GM19239 (cell line): ENCODE measurements around the gene RBM5.

Experiments used
- DNase-seq: peaks from one replicate; pipeline ENCODE4 v3.0.0; 2011; ENCODE audit warnings: low spot score; ENCODE audit not compliant: insufficient read length
- FAIRE-seq: peaks from 2 replicates; lab custom pipeline; 2011; peaks lifted over from hg19 to GRCh38; lab: Jason Lieb, UNC

The RBM5 gene

DNA sequence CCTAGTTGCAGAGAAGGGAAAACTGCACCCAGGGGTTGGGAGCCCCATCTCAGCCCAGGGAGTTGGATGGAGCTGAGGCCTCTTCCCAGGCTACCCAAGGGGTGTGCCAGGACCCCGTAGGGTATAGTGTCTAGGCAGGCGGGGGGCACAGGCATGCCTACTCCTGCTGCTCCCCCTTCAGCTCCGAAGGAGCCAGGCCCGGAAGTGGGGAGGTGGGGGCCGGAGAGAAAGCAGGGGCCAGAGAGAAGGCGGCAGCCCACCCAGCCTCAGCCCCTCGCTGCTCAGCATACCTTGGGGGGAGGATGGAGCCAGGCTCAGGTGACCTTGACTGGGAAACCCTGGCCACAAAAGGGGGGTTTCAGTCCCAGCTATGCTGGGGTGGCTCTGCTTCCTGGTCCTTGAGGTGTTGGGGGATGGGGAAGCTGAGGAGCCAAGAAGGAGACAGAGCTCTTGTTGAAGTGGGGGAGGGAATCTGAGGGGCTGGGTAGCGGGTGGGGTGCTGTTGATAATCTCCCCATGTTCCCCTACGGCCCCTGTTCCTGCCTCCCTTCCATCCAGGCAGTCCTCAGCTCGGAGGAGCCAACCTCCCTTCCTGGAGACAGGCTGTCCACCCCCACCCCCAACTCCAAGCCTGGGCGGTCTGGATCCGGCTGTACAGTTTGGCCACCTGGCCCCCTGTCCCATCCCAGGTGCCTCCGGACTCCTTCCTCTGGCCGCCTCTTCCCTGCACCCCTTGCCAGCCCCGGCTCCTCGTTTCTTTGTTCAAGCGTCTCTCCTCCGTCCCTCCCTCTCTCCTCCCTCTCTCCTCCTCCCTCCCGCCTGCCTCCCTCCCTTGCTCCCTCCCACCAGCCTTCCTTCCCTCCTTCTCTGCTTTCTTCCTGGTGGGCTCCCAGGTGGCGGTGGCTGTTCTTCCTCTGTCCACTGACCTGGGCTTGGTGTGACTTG lies 68.1 kb downstream of the RBM5 start:
- FAIRE-seq (no peak), DNase-seq (no peak)

DNA sequence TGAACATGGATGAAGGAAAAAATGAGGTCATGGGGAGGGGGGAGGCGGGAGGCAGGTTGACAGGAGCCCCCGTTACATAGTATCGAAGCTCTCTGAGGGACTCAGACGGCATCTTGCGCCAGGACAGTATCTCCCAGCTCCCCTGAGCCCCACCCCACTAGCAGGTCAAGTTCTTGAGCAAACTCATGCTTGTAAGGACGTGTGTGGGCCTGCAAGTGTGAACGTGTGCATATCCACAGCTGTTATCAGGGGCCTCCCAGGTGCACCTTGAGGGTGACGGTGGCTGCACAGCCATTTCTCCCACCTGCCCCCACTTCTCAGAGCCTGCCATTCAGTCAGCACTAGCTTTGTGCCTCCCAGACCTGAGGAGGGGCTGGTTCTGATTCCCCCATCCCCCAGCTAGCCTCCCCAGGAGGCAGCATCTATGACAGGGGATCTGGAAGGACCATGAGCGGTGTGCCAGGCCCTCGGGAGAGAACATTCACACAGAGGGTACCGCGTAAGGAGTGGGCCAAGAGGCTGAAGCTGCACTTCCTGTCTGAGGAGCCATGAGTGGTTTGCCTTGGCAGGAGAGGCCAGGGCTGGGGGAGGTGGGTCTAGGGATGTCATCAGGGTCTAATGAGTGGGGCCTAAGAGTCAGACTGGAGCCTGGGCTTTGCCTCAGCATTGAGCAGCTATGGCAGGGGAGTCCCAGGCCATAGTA lies 69.3 kb downstream of the RBM5 start:
- DNase-seq (no peak), FAIRE-seq (no peak)

- DNase-seq, result no peak
- FAIRE-seq, result no peak
These were observed 69.9 kb downstream of the RBM5 start for GRCh38 chr3:50158530-50159146.

- FAIRE-seq (no peak), DNase-seq (no peak)
These were observed 71.9 kb downstream of the RBM5 start for GRCh38 chr3:50160561-50160983.

DNA sequence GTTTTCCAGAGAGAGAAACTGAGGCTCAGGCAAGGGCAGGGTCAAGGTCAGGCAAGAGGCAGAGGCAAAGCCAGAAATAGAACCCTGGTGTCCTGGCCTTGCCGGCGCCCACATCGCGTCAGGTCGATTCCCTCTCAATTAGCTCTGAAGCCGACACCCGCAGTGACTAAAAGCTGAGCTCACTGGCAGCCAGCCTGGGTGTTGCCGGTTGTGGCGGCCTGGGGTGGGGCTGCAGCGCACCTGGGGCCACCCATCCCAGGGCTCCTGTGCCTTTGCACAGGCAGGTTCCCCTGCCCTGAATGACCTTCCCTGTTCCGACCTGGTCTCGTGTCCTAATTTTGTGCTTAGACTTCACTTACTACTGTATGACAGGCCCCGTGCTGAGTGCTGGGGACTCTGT lies 72.6 kb downstream of the RBM5 start:
- no peak for FAIRE-seq
- no peak for DNase-seq

GRCh38 chr3:50162034-50162883 lies 73.5 kb downstream of the RBM5 start:
- FAIRE-seq, result no peak

DNA sequence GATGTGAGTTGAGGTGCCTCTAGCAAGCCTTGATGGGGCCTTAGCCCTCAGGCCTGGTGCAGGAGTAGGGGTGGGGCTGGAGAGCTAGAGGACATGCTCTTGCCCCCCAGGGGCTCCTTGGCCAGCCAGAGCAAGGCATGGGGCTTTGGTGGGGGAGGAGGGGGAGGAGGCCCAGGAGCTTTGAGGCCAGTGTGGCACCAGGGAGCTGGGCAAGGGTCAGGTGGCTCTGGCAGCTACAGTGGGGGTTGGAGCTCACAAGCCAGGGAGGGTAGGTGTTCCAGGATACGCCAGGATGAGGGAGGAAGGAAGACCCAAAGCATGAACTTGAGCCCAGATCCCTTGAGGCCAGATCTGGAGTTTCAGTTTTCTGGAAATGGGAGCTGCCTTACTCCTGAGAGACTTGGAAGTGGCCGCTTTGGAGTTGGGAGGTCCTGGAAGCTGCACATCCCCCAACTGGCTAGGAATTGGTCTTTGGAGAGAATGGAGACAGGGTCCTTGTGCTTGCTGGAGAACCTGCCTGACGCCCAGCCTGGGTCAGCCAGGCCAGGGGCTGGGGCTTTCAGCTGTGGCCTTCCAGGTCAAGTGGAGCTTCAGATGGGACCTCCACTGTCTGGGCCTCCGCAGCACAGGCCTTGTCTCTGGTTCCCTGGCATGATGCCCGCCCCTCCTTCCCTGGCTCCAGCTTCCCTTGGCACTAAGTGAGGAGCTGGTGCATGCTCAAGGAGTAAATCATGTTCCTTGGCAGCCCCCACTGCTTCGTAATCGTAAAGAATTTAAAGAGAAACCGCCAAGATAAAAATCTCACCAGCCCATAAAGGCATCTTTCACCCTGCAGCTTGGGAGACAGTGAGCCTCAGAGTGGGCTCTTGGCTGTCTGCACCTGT lies 75.1 kb downstream of the RBM5 start:
- FAIRE-seq, result no peak

More at GRCh38 chr3:50162034-50162883, 73.5 kb downstream of the RBM5 start:
- no peak for DNase-seq

DNA sequence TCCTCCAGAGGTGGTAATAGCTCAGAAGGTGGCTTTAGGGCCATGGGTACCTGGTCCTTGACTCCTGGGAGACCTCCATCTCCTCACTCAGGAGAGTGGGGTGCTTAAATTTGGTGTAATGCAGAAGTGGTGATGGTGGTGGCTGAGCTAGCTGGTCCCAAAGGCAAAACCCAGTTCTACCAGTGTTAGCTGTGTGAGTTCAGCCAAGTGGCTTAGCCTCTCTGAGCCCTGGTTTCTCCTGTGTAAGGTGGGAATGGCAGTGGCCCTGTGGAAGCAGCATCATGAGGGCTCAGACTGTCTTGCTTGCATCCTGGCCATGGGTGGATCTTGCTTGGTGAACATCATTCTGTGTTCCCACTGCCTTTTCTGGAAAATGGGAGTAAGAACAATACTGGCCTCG lies 75.8 kb downstream of the RBM5 start:
- no peak for FAIRE-seq
- no peak for DNase-seq

More for the DNA sequence above, 75.1 kb downstream of the RBM5 start:
- DNase-seq, result no peak

DNA sequence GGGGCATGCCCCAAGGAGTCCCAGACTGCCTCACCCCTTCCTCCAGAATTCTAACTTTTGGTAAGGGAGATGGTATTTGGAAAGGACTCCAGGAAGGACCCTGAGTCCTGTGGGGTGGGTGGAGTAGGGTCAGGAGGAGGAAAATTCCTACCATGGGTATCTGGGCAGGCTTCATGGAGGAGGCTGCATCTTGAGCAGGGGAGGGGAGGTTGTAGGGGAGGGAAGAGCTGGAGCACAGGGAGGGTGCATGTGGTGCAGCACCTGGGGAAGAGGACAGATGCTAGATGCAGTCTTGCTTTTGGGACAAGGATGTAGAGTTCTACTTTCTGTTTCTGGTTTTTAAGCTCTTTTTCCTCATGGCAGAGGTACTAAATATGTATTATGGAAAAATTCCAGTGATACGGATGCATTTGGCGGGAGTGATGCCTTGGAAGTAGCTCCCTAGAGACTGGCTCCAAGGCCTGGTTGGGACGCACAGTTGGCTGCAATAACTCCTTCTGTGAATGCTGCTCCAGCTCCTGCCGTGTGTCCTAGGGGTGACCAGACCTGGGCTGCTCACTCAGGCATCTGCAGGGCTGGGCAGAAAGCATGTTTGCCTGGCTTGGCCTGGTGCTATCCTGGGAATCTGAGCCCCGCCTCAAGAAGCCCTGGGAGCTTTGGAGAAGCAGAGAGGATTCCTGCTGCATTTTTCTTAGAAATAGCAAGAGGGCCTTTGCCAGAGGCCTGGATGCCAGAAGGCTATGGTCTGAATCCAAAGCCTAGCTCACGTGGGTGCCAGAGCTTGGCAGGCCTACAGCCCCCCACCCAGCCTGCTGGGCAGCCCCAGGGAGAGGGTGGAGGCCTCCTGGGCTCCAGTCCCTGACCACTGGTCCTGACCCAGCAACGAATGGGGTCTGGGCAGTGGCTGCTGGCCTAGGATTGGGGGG lies 76.5 kb downstream of the RBM5 start:
- DNase-seq (no peak), FAIRE-seq (no peak)

- DNase-seq, result no peak
- no peak for FAIRE-seq
These were observed 77.3 kb downstream of the RBM5 start for GRCh38 chr3:50165910-50166538.

- FAIRE-seq, result no peak
- DNase-seq, result no peak
These were observed 77.9 kb downstream of the RBM5 start for GRCh38 chr3:50166620-50167019.

DNA sequence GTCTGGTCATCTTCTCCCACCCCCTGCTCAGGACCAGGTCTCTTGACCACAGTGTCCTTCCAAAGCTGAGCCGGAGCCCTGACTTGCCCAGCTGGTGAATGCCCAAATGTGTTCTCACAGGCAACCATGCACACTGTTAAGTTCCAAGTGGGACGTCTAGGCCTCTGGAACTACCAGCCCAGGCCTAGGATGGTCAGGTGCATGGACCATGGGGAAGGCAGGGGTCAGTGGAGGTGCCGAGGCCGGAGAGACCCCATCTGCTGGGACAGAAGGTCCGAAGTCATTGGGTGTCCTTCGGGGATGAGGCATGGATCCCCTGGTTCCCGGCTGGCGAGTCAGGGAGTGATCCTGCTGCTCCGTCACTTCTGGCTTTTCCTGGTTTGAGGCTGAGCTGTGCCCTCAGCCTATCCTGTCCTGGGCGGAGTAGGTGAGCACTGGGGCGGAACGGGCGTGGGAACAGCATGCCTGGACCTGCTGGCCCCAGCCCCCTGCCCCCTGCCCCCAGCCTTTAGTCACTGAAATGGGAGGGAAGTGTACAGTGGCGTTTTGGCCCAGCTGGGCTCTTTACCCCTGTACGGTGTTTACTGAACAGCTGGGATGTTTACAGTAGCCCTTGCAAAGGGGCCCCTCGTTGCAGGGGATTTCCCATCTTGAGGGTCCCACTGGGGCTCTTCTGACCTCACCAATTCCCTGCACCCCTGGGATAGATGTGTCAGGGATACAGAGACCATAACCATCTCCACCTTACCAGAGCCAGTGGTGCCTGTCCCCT lies 78.5 kb downstream of the RBM5 start:
- FAIRE-seq (no peak), DNase-seq (no peak)

DNA sequence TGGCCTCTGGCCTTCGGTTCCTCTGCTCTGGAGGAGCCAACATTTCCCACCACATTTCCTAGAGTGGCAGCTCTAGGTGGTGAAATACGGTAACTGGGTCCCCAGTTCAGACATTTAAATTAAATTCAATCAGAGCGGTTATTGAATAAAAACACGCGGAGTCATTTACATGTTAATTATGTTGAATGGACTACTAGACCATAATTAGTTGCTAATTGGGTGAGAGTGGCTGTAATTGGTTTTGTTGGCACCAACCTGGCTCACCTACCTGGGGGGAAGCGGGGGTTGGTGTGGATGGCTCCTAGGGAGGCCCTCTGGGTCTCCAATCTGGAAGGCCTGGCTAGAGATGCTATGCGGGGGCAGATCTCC lies 79.1 kb downstream of the RBM5 start:
- DNase-seq (no peak), FAIRE-seq (no peak)

DNA sequence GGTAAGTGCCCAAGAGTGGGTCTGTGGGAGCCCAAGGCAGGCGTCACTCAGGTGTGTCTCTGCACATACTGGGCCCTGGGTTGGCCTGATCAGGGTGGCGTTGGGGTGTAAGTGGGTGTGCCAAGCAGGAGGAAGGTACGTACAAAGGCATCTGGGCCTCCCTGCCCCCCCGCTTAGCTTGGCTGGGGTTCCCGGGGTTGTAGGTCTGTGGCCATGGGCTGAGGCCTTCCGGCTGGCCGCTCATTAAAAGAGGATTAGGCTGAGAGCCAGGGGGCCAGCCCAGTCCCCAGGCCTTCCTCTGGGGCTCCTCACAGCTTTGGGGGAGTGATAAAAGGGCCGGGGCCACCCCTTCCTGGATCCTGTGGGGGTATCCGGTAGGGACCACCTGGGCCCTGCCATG lies 79.7 kb downstream of the RBM5 start:
- no peak for DNase-seq
- FAIRE-seq, result no peak
